ENCODE data around the gene AIRE.
"Not testable (repeated sequence)": the region's sequence is repeated elsewhere in the genome, so short reads cannot be mapped to it uniquely, and the experiment has no call there.

AIRE gene

DNA sequence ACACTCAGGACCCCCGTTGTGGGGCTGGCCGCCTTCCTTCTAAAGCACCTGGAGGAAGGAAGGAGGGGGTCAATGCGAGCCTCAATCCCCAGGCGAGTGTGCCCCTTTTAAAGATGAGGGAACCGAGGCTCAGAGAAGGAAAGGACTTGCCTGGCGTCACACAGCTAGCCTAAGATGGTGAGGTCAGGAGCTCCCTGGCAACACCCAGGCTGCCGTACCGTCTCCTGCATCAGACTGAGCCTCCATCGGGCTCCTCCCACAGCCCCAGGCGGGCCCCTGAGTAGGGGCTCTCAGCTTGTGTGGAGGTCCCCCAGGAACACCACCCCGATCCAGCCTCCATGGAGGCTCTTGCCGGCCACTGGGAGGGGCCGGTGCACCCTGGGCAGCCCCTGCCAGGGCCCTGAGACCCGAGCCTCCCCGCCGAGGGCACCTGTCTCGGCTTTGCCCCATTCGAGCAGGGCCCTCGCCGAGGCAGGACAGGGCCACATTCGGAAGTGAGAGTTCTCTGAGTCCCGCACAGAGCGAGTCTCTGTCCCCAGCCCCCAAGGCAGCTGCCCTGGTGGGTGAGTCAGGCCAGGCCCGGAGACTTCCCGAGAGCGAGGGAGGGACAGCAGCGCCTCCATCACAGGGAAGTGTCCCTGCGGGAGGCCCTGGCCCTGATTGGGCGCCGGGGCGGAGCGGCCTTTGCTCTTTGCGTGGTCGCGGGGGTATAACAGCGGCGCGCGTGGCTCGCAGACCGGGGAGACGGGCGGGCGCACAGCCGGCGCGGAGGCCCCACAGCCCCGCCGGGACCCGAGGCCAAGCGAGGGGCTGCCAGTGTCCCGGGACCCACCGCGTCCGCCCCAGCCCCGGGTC is at the start of gene AIRE:
TSS of gene AIRE (plus strand) at position 739 of the 855 bp plus-strand sequence. CDS start 131 bp downstream, outside the sequence.
- peak; percentile 64 for DNase-seq

DNA sequence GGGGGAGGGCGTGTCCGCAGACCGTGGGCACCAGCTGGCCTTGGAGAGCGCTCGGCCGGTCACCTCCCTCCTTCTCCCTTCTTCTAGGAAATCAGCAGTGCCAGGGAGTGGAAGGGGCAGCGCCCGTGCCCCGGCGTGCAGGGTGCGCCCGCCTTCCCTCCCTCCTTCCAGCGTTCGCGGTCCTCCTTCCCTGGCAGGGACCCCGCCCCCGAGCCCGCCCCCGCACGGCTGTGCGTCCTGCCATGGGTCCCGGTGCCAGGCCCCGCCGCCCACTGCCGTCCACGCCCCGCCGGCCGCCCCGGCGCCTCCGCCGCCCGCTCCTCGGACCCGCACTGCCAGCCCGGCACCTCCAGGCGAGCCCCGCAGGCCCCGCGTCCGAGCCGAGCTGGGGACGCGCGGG is 45.3 kb upstream of the AIRE start:
- not testable (repeated sequence) for DNase-seq

DNA sequence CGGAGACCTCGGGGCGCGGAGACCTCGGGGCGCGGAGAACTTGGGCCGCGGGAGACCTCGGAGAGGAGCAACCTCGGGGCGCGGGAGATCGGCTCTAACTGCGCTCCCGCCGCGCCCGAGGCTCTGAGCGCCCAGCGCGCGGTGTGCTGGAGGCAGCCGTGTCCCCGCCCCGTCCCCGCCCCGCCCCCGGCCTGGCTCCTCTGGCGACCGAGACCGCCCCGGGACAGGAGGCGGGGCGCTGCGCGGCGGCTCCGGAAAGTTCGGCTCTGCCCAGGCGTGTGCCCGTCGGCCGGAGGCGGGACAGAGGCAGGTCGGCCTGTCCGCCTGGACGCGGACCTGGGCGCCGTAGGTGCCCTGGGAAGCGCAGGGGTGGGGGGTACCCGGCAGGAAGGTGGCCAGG is 44.8 kb upstream of the AIRE start, which contains the start of gene ICOSLG:
TSS of gene ICOSLG (minus strand) at position 102 of the 400 bp plus-strand sequence. CDS start 126 bp downstream, outside the sequence.
- DNase-seq, result not testable (repeated sequence)

DNA sequence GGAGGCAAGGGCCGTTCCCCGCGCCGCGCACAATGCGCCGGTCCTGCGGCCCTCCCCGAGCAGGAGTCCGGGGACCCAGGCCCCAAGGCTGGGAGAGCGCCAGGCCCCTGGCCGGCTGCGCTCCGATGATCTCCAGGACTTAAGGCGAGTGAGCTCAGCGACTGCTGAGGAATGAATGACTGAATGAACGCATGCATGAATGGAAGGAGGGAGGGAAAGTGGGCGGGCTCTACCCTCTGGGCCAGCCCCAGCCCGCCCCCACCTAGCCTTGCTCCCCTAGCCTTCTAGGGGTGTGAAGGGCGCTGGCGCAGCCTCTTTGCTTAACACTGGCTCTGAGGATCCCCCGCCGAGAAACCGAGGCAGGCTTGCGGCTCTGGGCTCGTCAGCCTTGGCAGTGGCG is 44.4 kb upstream of the AIRE start:
- not testable (repeated sequence) for DNase-seq

DNA sequence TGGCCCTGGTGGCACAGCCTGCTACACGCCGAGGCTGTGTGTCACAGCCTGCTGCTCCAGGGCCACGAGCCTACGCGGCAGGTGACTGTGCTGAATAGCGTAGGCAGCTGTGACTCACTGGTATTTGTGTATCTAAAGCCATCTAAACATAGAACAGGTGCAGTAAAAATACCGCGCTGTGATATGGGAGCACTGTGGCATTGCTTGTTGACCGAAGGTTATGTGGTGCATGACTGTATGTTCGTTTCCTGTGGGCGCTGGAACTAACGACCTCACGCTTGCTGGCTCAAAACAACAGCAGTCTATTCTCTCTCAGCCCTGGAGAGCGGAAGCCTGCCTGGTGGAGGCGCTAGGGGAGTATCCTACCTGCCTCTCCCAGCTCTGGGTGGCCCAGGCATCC is 41.7 kb upstream of the AIRE start:
- not testable (repeated sequence) for DNase-seq

DNA sequence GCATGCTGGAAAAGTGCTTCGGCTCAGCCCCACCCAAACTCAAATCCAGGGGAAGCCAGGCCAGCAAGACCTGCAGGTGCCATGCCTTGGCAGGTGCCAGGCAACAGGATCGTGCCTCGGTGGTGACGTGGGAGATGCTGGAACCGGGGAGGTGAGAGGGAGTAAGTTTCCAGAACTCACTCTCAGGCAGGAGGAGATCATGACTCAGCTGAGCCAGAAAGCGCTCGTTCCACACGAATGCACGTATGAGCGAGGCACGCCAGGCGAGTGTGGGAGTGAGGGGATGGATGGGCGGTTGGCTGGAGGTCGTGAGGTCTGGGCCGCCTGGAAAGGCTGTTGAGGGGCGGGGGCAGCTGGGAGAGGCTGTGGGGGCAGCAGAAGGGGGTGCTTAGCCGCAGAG is 37.8 kb upstream of the AIRE start:
- not testable (repeated sequence) for DNase-seq

DNA sequence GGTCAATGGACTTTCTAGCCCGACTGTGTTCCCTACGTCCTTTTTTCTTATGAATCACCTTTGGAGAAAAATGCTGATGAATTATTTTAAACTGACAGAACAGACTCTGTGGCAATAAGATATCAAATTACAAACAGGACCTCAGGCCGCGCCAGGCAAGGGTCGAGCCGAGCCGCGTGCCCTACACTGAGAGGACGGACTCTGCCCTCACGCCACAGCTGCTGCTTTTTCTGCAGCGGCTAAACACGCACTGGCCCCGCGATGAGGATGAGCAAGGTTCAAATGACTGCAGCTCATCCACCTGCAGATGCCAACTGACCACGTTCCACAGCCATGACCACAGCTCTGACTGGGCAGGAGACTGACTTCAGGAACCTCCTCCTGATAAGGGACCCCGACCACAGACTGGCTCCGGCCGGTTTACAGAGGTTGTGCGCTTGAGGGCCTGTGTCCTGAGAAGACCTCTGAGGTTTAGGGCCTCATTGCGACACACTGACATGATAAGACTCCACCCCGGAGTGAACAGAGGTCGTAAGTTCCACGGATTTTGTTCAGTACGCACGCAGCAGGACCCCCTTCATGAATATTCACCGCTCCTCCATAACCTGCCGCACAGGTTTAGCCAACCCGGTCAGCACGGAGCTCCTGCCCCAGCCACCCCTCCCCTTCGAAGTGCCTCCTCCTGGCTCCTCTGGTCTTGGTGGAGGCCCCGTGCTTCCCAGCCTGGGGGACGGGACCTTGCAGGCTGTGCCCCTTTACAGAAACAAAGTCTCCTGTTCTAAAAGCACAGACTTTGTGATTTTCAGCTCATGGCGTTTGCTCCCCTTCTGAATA is 36.3 kb upstream of the AIRE start:
- not testable (repeated sequence) for DNase-seq

DNA sequence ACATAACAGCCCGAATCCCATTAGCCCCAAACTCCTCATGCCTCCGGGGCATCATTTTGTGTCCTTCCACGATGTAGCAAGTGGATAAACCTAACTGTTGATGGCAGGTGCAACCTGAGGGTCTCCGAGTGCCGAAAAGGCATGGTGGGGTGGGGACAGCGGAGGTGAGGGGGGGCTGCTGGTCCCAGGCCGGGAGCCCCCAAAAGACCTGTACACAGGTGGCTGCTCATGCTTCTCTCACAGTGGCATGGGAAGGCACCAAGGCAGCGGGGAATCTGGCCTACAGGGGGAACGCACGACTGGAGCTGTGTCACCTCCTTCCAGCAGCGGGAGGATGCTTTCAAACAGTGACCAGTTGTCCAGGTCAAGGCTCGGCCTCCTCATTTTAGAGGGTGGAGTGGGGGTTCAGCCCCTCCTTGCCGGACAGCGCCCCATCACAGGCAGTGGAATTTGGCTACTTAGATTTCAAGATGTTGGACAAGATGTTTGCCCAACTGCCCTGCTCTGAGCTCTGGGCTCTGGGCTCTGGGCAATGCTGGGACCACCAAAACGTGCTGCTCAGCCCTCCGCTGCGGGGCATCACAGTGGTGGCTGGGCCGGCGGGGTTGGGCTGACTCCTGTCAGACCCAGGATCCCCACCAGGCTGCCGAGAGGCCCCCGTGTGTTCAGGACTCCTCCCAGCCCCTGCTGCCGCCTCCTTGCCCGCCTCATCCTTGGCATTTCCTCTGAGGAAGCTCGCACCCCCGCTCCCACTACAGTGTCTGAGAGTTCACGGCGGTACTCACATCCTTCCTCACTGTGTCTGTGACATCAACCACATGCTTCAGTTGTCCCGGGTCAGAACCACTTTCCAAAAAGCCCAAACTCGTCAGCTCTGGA is 31.6 kb upstream of the AIRE start:
- DNase-seq, result no peak

DNA sequence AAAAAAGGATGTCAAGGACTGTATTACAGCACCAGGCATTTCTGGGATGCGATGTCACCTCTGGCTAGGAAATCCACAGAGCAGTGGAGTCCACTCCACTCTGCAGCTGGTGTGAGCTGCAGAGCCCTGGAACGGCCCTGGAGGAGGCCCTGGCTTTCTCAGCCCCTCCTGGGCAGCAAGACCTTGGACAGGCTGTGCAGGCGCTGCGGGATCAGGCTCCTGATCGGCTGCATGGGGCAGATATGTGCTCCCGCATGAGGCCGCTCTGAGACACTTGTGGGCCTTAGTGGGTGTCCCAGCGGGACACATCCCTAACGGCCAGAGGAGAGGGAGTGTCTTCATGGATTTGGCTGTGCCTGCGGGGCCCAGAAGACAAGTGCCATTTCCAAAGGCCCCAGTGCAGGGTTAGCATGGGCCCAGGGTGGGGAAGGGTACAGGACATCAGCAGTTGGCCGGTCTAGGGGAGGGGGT is 30.1 kb upstream of the AIRE start:
- no peak for DNase-seq

DNA sequence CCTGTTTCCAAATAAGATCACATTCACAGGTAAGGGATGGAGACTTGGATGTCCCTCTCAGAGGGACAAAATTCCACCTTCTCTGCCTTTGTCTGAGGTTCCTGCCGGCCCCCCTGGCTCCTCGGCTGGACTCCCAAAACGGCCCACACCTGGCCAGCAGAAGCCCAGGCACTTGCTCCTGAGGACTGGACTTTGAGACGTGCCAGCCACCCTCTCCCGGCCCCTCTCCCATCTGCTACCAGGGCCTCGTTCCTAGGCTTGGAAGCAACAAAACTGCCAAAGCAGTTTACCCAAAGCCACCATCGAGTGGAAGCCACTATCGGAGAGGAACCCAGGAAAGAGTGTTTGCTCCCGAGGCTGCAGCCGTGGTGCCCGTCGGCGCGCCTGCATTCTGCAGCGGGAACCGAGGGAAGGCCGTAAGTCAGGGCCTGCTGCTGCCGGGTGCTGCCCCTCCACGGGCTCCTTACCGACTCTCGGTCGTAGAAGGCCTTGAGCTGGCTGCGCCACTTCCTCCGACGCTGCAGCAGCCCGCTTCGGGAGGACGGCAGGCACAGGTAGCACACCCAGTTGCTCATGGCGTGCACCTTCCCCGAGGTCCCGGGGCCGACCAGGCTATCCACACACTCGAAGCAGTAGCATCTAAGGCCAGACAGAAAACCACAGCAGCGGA is 27.5 kb upstream of the AIRE start:
- DNase-seq, result no peak

DNA sequence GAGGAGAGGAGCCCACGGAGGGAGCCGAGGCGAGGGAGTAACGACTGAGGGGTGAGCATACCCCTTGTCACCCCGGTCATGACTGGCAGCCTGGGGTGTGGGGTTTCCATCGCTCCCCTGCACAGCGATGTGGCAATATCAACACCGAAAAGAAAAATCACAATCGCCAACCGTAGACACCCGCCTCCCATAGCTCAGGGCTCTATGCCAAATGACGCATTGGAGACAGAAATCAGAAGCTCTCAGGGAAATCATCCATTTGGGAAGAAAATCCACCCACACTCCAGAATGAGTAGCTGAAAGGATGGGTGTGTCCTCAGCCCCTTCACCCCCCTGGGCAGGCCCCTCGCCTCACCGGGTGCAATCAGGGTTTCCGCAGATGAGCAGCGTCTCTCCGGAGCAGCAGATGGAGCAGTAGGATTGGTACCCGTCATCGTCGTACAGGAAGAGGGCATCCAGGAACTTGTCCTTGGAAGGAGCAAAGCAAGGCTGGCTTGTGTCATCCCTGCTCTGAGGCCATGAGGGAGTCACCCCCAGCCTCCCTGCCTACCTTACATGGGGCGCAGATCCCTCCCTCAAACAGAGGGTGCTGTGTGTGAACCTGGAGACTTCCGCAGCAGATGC is 26.5 kb upstream of the AIRE start:
- no peak for DNase-seq

DNA sequence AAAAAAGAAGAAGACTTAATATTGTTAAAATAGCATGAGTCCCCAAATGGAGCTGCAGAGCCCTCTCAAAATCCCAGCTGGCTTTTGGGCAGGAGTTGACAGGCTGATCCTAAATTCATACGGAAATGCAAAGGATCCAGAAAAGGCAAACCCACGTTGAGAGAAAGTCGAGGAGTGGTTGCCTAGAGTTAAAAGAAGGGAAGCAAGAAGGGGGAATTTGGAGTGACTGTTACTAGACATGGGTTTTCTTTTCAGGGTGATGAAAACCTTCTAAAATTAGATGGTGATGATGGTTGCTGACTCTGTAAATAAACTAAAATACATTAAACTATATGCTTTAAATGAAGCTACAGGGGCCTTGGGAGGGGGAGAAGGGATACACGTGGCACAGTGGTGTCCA is 25.6 kb upstream of the AIRE start:
- DNase-seq, result no peak

DNA sequence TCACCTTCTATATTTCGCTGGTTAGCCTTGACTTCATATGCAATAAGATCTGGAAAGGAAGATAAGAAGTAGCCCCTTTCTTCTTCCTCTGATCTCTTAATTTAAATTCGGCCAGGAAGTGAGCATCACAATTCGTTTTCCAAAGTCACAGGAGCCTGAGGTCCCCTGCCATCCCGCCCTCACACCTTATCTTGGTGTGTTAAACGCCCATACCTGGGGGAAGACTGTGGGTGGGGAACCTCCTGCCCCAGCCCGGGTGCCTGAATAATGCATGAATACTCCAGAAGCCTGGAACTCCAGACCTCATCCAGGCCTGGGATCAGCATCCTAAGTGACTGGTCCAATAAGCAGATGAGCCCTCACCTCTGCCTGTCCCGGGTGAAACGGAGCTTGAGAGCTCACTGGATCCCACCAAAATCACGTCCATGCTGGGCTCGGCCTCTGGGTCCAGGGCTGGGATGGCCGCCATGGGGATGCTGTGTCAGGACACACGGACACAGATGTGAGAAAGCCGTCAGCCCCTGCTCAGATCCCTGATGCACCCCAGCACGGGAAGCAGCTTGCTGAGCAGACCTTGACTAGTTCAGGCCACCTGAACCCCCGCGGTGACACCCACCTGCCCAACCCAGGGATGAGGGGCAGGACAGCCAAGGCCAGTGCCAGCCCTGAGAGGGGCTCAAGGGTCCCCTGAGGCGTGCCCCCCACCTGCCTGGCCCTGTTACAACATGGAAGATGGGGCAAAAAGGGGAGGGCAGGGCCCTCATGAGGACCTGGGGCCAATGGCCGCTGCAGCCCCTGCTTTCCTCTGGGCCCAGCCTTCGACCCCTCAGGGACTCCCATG is 24.7 kb upstream of the AIRE start:
- DNase-seq, result no peak

DNA sequence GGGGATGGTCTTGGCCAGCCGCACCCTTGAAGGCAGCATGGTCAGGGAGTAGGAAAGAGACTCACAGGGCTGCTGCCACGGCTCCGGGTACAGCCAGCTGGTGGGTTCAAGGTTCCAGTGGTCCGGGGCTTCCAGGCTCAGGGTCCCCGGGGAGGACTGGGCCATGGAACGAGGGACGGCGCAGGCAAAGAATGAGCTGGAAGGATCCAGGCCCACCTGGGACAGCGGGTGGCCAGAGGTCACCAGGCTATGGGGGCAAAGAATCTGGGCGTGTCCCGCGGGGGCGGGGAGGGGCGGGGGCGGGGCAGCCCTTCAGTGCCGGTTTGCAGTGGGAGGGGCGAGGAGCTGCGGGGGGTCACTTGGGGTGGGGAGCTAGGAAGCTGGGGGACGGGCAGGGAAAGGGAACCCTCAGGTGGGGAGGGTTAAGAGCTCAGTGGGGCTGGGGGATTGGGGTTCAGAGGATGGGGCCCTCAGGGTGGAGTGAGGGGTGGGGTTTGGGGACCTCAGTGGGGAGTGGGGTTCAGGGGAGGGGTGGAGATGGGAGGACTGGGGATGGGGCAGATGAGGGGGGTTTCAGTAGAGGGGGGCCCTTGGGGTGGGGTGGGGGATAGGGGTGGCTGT is 23.9 kb upstream of the AIRE start, which contains the start of gene DNMT3L:
TSS of gene DNMT3L (minus strand) at position 223 of the 621 bp plus-strand sequence. CDS start 638 bp downstream, outside the sequence.
- DNase-seq, result no peak

DNA sequence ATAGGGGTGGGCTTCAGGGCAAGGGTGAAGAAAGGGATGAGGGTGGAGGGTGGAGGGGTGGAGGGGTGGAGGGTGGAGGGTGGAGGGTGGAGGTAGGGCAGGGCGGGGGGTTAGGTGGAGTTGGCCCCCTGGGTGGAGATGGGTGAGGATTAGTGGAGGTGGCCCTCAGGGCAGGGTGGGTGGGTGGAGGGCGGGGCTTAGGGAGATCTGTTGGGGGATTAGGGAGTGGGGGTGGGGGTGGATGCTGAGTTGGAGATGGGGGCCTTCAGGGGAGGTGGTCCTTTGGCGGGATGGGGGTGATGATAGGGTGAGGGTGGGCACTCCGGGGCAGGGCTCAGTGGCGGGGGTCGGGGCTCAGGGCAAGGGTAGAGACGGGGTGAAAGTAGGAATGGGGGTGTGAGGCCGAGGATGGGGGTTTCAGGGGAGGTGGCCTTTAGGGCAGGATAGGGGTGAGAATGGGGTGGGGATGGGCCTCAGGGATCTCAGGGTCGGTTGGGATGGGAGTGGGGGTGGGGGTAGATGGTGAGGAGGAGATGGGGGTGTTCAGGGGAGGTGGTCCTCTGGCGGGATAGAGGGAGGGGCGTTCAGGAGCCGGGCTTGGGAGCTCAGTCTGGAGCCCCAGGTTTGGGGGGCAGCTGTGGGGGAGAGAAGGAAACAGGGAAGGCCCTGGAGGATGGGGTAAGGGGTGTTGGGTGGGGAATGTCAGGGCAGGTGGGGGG is 23.2 kb upstream of the AIRE start:
- DNase-seq, result no peak

DNA sequence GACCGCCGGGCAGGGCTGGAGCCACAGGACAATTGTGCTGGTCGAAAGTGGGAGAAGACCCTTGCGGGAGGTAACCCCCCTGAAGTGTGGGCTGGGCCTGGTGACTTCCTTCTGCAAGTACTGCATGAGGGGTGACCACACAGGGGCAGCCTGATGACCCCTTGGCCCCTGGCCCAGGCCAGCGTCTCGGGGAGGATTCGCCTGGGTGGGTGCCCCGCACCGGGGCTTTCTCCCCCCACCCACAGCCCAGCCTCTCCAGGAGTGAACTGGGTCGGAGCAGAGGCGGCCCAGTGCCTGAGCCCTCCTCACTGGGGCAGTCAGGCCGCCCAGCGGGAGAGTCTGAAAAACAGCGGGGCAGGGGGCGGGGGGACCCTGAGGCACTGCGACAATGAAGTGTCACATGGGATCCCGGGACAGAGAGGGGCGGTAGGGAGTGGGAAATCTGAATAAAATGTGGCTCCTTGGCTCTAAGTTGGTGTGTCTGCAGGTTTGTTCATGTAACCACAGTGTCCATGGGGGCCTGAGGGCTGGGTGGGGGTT is 22.4 kb upstream of the AIRE start:
- no peak for DNase-seq

DNA sequence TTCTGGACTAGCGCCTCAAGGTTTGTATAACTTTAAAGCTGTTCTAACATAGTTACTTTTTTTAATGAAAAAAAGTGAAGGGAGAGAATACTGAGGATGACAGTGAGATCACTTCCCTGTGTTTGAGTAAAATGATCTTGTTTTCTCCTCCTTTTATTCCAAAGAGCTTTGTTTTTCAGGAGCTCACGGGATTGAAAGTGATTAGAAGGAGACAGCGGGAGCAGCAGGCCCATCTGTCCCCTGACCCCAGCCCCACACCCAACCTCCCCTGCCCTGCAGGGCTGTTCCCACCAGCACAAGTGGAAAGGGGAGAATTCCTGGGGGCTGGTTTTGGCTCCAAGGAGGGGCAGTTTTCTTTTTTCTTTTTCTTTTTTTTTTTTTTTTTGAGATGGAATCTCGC is 21.9 kb upstream of the AIRE start:
- DNase-seq, result no peak

DNA sequence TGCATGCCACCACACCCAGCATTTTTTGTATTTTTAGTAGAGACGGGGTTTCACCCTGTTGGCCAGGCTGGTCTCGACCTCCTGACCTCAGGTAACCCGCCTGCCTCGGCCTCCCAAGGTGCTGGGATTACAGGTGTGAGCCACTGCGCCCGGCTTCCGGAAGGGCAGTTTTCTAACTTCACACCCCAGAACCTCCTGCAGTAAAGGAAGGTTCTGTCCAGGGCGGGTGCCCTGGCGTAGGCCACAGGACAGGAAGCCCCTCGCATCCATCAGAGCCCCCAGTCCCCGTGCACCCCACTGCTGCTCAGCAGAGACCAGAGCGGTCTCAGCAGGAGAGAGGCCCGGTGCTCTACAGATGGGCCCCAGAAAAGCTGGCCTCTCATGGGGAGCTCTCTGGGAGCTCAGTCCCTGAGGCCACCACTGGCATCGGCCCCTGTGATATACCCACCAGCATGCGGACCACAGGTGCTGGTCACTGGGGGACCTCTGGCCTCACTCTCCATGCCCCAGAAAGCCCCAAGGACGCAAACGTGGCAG is 19.9 kb upstream of the AIRE start:
- DNase-seq, result no peak

Data from fibroblast of skin of right biceps (primary cell).